H9 (cell line): ENCODE measurements around the gene STAB1. TPM values are rescaled to one million over a fixed set of nuclear protein-coding genes. Genes with fewer than 3 reads are reported as not detected.
A peak's percentile ranks its signal among the peaks of the same experiment; 100 is the strongest.

Experiments
- DNase-seq: peaks from one replicate; pipeline ENCODE4 v3.0.0-alpha.2; 2017
- H2AFZ ChIP-seq: one replicate; pipeline ENCODE4 v1.6.1; 2013; ENCODE audit warnings: mild to moderate bottlenecking, low read length, control low read depth, moderate library complexity
- H2AK5ac ChIP-seq: 2 replicates; pipeline ENCODE4 v1.6.1; 2013; ENCODE audit warnings: low read length, control low read depth, mixed read lengths; ENCODE audit not compliant: insufficient read length
- H2BK120ac ChIP-seq: one replicate; pipeline ENCODE4 v1.6.1; 2013; ENCODE audit warnings: low read depth, mild to moderate bottlenecking, low read length, control low read depth, inconsistent platforms; ENCODE audit not compliant: poor library complexity, severe bottlenecking
- H2BK12ac ChIP-seq: 2 replicates; pipeline ENCODE4 v1.6.1; 2013; ENCODE audit warnings: low read length, control low read depth, mixed read lengths, low read depth; ENCODE audit not compliant: insufficient read length
- H2BK15ac ChIP-seq: 2 replicates; pipeline ENCODE4 v1.6.1; 2013; ENCODE audit warnings: low read depth, low read length, control low read depth
- H2BK20ac ChIP-seq: one replicate; pipeline ENCODE4 v1.6.1; 2013; ENCODE audit warnings: low read depth, mild to moderate bottlenecking, low read length, control low read depth, inconsistent platforms; ENCODE audit not compliant: poor library complexity, severe bottlenecking
- H2BK5ac ChIP-seq: 2 replicates; pipeline ENCODE4 v1.6.1; 2013; ENCODE audit warnings: low read length, control low read depth, mixed read lengths; ENCODE audit not compliant: insufficient read length
- H3K14ac ChIP-seq: 2 replicates; pipeline ENCODE4 v1.6.1; 2013; ENCODE audit warnings: low read length, control low read depth; ENCODE audit not compliant: insufficient read depth
- H3K18ac ChIP-seq: 2 replicates; pipeline ENCODE4 v1.6.1; 2013; ENCODE audit warnings: low read depth, mild to moderate bottlenecking, mixed read lengths, low read length, control low read depth; ENCODE audit not compliant: insufficient read length
- H3K23ac ChIP-seq: 2 replicates; pipeline ENCODE4 v1.6.1; 2013; ENCODE audit warnings: low read length, control low read depth, mixed read lengths, low read depth; ENCODE audit not compliant: insufficient read length
- H3K23me2 ChIP-seq: 2 replicates; pipeline ENCODE4 v1.6.1; 2013; ENCODE audit warnings: low read depth, mild to moderate bottlenecking, mixed read lengths, low read length, control low read depth; ENCODE audit not compliant: insufficient read length, poor library complexity, severe bottlenecking
- H3K27ac ChIP-seq: 2 replicates; pipeline ENCODE4 v1.5.1; 2013; ENCODE audit warnings: low read length, control low read depth, mixed read lengths, low read depth; ENCODE audit not compliant: insufficient read length
- H3K27me3 ChIP-seq: 2 replicates; pipeline ENCODE4 v1.6.1; 2013; ENCODE audit warnings: low read length, control low read depth, inconsistent platforms; ENCODE audit not compliant: insufficient read depth
- H3K4ac ChIP-seq: 2 replicates; pipeline ENCODE4 v1.6.1; 2013; ENCODE audit warnings: low read depth, mild to moderate bottlenecking, control low read depth, inconsistent platforms, low read length, moderate library complexity
- H3K4me1 ChIP-seq: 2 replicates; pipeline ENCODE4 v1.6.1; 2013; ENCODE audit warnings: low read length, control low read depth, inconsistent platforms; ENCODE audit not compliant: insufficient read depth
- H3K4me2 ChIP-seq: 2 replicates; pipeline ENCODE4 v1.6.1; 2013; ENCODE audit warnings: low read length, control low read depth, mixed read lengths; ENCODE audit not compliant: insufficient read length, insufficient read depth
- H3K56ac ChIP-seq: 2 replicates; pipeline ENCODE4 v1.6.1; 2013; ENCODE audit warnings: low read depth, mild to moderate bottlenecking, mixed read lengths, low read length, control low read depth; ENCODE audit not compliant: insufficient read length
- H3K79me1 ChIP-seq: 2 replicates; pipeline ENCODE4 v1.6.1; 2013; ENCODE audit warnings: low read depth, mild to moderate bottlenecking, moderate library complexity, low read length, control low read depth, inconsistent platforms; ENCODE audit not compliant: insufficient read depth, poor library complexity, severe bottlenecking
- H3K79me2 ChIP-seq: 2 replicates; pipeline ENCODE4 v1.6.1; 2013; ENCODE audit warnings: low read length, control low read depth, inconsistent platforms; ENCODE audit not compliant: insufficient read depth
- H3K9ac ChIP-seq: 2 replicates; pipeline ENCODE4 v1.6.1; 2013; ENCODE audit warnings: low read length, control low read depth, mixed read lengths; ENCODE audit not compliant: insufficient read length; ENCODE audit errors: extremely low read depth
- H3K9me3 ChIP-seq: one replicate; pipeline ENCODE4 v1.6.1; 2013; ENCODE audit warnings: low read depth, low read length, inconsistent platforms; ENCODE audit not compliant: control insufficient read depth
- H3T11ph ChIP-seq: one replicate; pipeline ENCODE4 v1.6.1; 2013; ENCODE audit warnings: mild to moderate bottlenecking, low read length, control low read depth, inconsistent platforms
- H4K20me1 ChIP-seq: one replicate; pipeline ENCODE4 v1.6.1; 2013; ENCODE audit not compliant: control insufficient read depth, insufficient read length, insufficient read depth
- H4K5ac ChIP-seq: 2 replicates; pipeline ENCODE4 v1.6.1; 2013; ENCODE audit warnings: low read depth, mild to moderate bottlenecking, mixed read lengths, low read length, control low read depth; ENCODE audit not compliant: insufficient read length
- H4K8ac ChIP-seq: replicated peaks from 2 replicates; pipeline ENCODE4 v1.6.1; 2013; ENCODE audit warnings: low read length, control low read depth, mixed read lengths, low read depth; ENCODE audit not compliant: insufficient read length
- H4K91ac ChIP-seq: 2 replicates; pipeline ENCODE4 v1.6.1; 2013; ENCODE audit warnings: low read depth, mild to moderate bottlenecking, moderate library complexity, mixed read lengths, low read length, control low read depth; ENCODE audit not compliant: insufficient read length
- H3K27ac Mint-ChIP-seq, 3 experiments: 2 replicates in 2 of 3; 3 replicates in 1 of 3; pipeline ENCODE4 v1.8.0; 2020 to 2021; ENCODE audit warnings: mixed read lengths in 3 of 3, mild to moderate bottlenecking in 1 of 3, moderate library complexity in 1 of 3
- H3K27me3 Mint-ChIP-seq: 2 replicates; pipeline ENCODE4 v1.8.0; 2021; ENCODE audit warnings: low read depth, mild to moderate bottlenecking, moderate library complexity, mixed read lengths
- H3K36me3 Mint-ChIP-seq, 3 experiments: 2 replicates in 2 of 3; 3 replicates in 1 of 3; pipeline ENCODE4 v1.8.0; 2020 to 2021; ENCODE audit warnings: low read depth in 3 of 3, mixed read lengths in 3 of 3; ENCODE audit not compliant: insufficient read depth in 1 of 3
- H3K4me1 Mint-ChIP-seq, 2 experiments: 2 replicates each; pipeline ENCODE4 v1.8.0; 2020; ENCODE audit warnings: mixed read lengths in 2 of 2
- H3K4me3 Mint-ChIP-seq, 2 experiments: 2 replicates in 1 of 2; 3 replicates in 1 of 2; pipeline ENCODE4 v1.8.0; 2020 to 2021; ENCODE audit warnings: mild to moderate bottlenecking in 2 of 2, mixed read lengths in 2 of 2, moderate library complexity in 1 of 2
- H3K9me3 Mint-ChIP-seq, 2 experiments: 2 replicates in 1 of 2; 3 replicates in 1 of 2; pipeline ENCODE4 v1.8.0; 2020; ENCODE audit warnings: mild to moderate bottlenecking in 2 of 2, mixed read lengths in 2 of 2, moderate library complexity in 1 of 2
- CTCF ChIP-seq: fragments of 200-600 bp; sonication (generic); conservative IDR thresholded peaks from 3 replicates; pipeline ENCODE4 v1.8.0; 2021; ENCODE audit warnings: antibody characterized with exemption, mild to moderate bottlenecking
- WGBS: extraction: QIAGEN DNeasy Blood & Tissue Kit; methylation state at CpG from one replicate; pipeline ENCODE4 v1.1.7; 2013; ENCODE audit warnings: missing lambda C conversion rate, low lambda C conversion rate, mixed read lengths; ENCODE audit not compliant: insufficient read length; ENCODE audit errors: extremely low coverage; 5-methylcytosine and 5-hydroxymethylcytosine counted together
- total RNA-seq: library from RNA; stranded (reverse); gene quantifications from 2 replicates; pipeline ENCODE4 v1.2.1, GENCODE V29; 2021

STAB1 gene
- total RNA-seq, 1 experiment from 2014 or later = 1.5 TPM

- no peaks in the 10 kb centered on the region; the same call in 1 of the 2 replicates for H3K4me1 ChIP-seq
- H2BK120ac ChIP-seq = no peak overlapping the region
- no peak overlapping the region for H3K9ac ChIP-seq
- H2AK5ac ChIP-seq = no peak overlapping the region
- H4K20me1 ChIP-seq = no peaks in the 10 kb centered on the region
- no peak overlapping the region for H2BK5ac ChIP-seq
- H3K79me1 ChIP-seq = no peaks in the 10 kb centered on the region
- no peak overlapping the region for H2BK20ac ChIP-seq
- Mint-ChIP-seq H3K27ac (peak overlapping the region in 2 of 3 experiments; percentile 40 to 94; a peak in 2 of 7 replicates), H3K4me3 (no peak overlapping the region), H3K36me3 (no peaks in the 10 kb centered on the region), H3K27me3 (no peaks in the 10 kb centered on the region; the same call in 1 of the 2 replicates), H3K4me1 (peaks cover 10 to 21% of the 10 kb centered on the region in 2 experiments), H3K9me3 (no peaks in the 10 kb centered on the region)
- no peak overlapping the region for H3K14ac ChIP-seq
- H3K4me2 ChIP-seq = no peak overlapping the region
- H3K56ac ChIP-seq = no peak overlapping the region
- H3K23me2 ChIP-seq = no peaks in the 10 kb centered on the region
- H3K27me3 ChIP-seq = no peaks in the 10 kb centered on the region
- no peak overlapping the region for H2AFZ ChIP-seq
- no peak overlapping the region for H2BK15ac ChIP-seq
- H4K8ac ChIP-seq = no peak overlapping the region
- TF ChIP-seq CTCF = no peak
- no CpG with 5 or more reads among the region's 11 CpGs for WGBS
- no peak overlapping the region for H3K23ac ChIP-seq
- H3K9me3 ChIP-seq = no peaks in the 10 kb centered on the region
- no peak overlapping the region for H3K18ac ChIP-seq
- H3T11ph ChIP-seq = no peak overlapping the region
- H4K91ac ChIP-seq = no peak overlapping the region
- H4K5ac ChIP-seq = no peak overlapping the region
- H3K79me2 ChIP-seq = no peaks in the 10 kb centered on the region
- H3K27ac ChIP-seq = no peak overlapping the region
- no peak overlapping the region for H2BK12ac ChIP-seq
- DNase-seq = no peak
- no peak overlapping the region for H3K4ac ChIP-seq
Observed at GRCh38 chr3:52502001-52502400, 6.9 kb downstream of the STAB1 start.
